Brain microvascular endothelial cell (primary cell): ENCODE data around the gene ISLR2.

ENCODE experiments used
- DNase-seq: peaks from one replicate; pipeline ENCODE4 v3.0.0-alpha.2; 2020
- H3K27ac ChIP-seq: fragments of 250-450 bp; sonication (Bioruptor Pico); 2 replicates; pipeline ENCODE4 v1.5.1; 2020; ENCODE audit warnings: mild to moderate bottlenecking, moderate library complexity
- H3K27me3 ChIP-seq: fragments of 250-450 bp; sonication (Bioruptor Pico); replicated peaks from 2 replicates; pipeline ENCODE4 v1.5.1; 2020; ENCODE audit warnings: mild to moderate bottlenecking
- H3K36me3 ChIP-seq: fragments of 250-450 bp; sonication (Bioruptor Pico); replicated peaks from 2 replicates; pipeline ENCODE4 v1.5.1; 2020; ENCODE audit warnings: mild to moderate bottlenecking
- H3K4me3 ChIP-seq: 2 replicates; pipeline ENCODE4 v1.5.1; 2011; ENCODE audit warnings: low read depth, mild to moderate bottlenecking, control low read depth, low read length, moderate library complexity
- CTCF ChIP-seq: IDR thresholded peaks from 2 replicates; pipeline ENCODE4 v1.5.1; 2011; ENCODE audit warnings: low read depth, mild to moderate bottlenecking, moderate library complexity, low read length, control low read depth, inconsistent platforms; ENCODE audit errors: missing control alignments
- in situ Hi-C: cut with HindIII; loops from 2 replicates; pipeline ENCODE4 v1.10.0; 2017; ENCODE audit warnings: low sequenced_read_pairs, low pct_ligation_motif_present

ISLR2 gene

GRCh38 chr15:74137537-74137894 is 7.1 kb downstream of the ISLR2 start:
- no peak for TF ChIP-seq CTCF
- H3K36me3 ChIP-seq = no peaks in the 10 kb centered on the region
- H3K4me3 ChIP-seq = no peak overlapping the region
- DNase-seq = no peak
- in situ Hi-C loops = no loop called here
- no peak overlapping the region for H3K27ac ChIP-seq
- peaks cover 26% of the 10 kb centered on the region for H3K27me3 ChIP-seq

- in situ Hi-C loops = no loop called here
- Histone ChIP-seq H3K27me3 (peaks cover 15% of the 10 kb centered on the region), H3K4me3 (no peak overlapping the region), H3K36me3 (no peaks in the 10 kb centered on the region), H3K27ac (no peak overlapping the region)
- no peak for DNase-seq
- TF ChIP-seq CTCF = no peak
Observed at GRCh38 chr15:74138642-74139041, 8.3 kb downstream of the ISLR2 start.

- no peaks in the 10 kb centered on the region for H3K36me3 ChIP-seq
- in situ Hi-C loops = no loop called here
- H3K27ac ChIP-seq = no peak overlapping the region
- H3K4me3 ChIP-seq = no peak overlapping the region
- no peak for TF ChIP-seq CTCF
- H3K27me3 ChIP-seq = no peaks in the 10 kb centered on the region
- peak; percentile 29 for DNase-seq
Observed at GRCh38 chr15:74141591-74141990, 11.2 kb downstream of the ISLR2 start.

GRCh38 chr15:74144153-74144775 is 13.9 kb downstream of the ISLR2 start:
- H3K27ac ChIP-seq = no peak overlapping the region
- no peaks in the 10 kb centered on the region for H3K36me3 ChIP-seq
- peak; percentile 33 for TF ChIP-seq CTCF
- in situ Hi-C loops = no loop called here
- H3K27me3 ChIP-seq = peaks cover 2% of the 10 kb centered on the region
- DNase-seq = no peak
- no peak overlapping the region for H3K4me3 ChIP-seq

GRCh38 chr15:74146277-74146800 is 16.0 kb downstream of the ISLR2 start:
- no peaks in the 10 kb centered on the region for H3K36me3 ChIP-seq
- no peak overlapping the region for H3K4me3 ChIP-seq
- in situ Hi-C loops = no loop called here
- DNase-seq = no peak
- no peak for TF ChIP-seq CTCF
- H3K27me3 ChIP-seq = peaks cover 2% of the 10 kb centered on the region
- no peak overlapping the region for H3K27ac ChIP-seq

GRCh38 chr15:74147051-74147450 is 16.7 kb downstream of the ISLR2 start:
- in situ Hi-C loops = no loop called here
- Histone ChIP-seq H3K36me3 (no peaks in the 10 kb centered on the region), H3K4me3 (no peak overlapping the region), H3K27me3 (peaks cover 2% of the 10 kb centered on the region), H3K27ac (no peak overlapping the region)
- DNase-seq = no peak
- TF ChIP-seq CTCF = no peak
